Peyer's patch (tissue), 4 donors: ENCODE data around the gene ATG10.

Experiments used
- CTCF ChIP-seq, 6 experiments: fragments of 450-650 bp in 4 of 6; fragments of 200-600 bp in 2 of 6; sonication (generic) in 1 of 6; IDR thresholded peaks; one replicate each; pipeline ENCODE4 v1.5.1; 2017 to 2019; ENCODE audit warnings: antibody characterized with exemption in 6 of 6, mild to moderate bottlenecking in 3 of 6, moderate library complexity in 1 of 6
- POLR2A ChIP-seq, 2 donors: fragments of 450-650 bp; IDR thresholded peaks; one replicate each; pipeline ENCODE4 v1.5.1; 2017; ENCODE audit warnings: antibody characterized with exemption in 2 of 2, mild to moderate bottlenecking in 2 of 2, moderate library complexity in 2 of 2

DNA sequence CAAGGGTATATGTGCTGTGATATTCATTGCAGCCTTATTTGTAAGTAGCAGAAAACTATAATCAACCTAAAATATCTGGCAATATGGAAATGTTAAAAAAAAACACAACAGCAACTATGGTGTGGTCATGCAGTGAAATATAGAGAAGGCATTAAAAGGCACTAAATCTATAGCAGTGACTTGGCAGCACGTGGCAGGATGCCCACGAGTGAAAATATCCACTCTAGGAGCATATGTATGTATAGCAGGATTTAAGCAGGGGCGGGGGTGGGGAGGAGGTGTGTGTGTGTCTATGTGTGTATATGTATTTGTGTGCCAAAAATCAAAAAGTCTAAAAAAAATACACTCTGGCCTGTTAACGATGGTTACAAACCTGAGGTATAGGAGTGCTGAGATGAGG lies 190.8 kb downstream of the ATG10 start:
- TF ChIP-seq CTCF (IDR thresholded peaks at IDR 0.05) (no peak), POLR2A (IDR thresholded peaks at IDR 0.05) (no peak)
